ENCODE results near the gene ULK4. TPM values are rescaled to one million over a fixed set of nuclear protein-coding genes. Genes with fewer than 3 reads are reported as not detected.

ULK4 gene
- total and polyA plus RNA-seq, 2 of the 8 experiments (the other 6 are each of a cell fraction or from before 2014, with no cell fraction given), result 3.0 to 10.8 TPM

DNA sequence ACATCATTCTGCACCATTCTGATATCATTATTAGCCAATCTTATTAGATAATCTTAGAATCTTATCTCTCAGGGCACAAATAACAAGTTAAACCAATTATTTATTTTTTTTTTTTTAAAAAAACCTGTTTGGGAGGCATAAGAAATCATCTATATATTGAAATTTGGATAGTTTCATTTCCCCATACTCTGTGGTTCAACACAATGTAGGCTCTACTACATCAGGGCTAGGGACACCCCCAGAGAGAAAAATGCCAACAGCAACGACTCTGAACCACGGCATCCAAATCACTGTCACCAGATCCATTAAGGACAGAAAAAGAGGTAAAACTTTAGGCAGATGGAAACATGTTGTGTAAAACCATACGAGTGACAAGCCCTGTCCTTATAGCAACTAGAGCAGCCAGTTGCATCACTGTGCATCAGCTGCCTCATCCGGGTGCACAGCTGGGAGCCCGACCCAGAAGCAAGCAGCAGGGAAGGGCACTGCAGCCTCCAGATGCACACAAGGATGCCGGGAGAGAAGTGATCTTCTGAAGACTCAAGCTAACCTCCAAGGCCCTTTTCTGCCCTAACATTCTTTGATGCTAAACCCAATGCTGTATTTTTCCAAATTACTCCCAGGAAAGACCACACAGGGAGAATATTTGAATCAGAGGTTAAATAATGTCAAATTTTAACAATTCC lies 381.5 kb downstream of the ULK4 start:
- no peak overlapping the region for H4K8ac ChIP-seq (ENCODE audit: extremely low read depth, insufficient read depth, low read length)
- H3K27ac ChIP-seq (ENCODE audit: low read depth, low read length), result no peak overlapping the region
- no peaks in the 10 kb centered on the region for H3K79me2 ChIP-seq (ENCODE audit: control insufficient read depth in 1 of 2, insufficient read depth in 2 of 2, low read length in 2 of 2)
- FAIRE-seq (no peak), DNase-seq (ENCODE audit: low read depth in 1 of 2, low spot score in 2 of 2) (no peak)
- no peak overlapping the region for H2BK120ac ChIP-seq (replicated peaks; ENCODE audit: low read depth, low read length)
- H3K9me3 ChIP-seq (ENCODE audit: insufficient read depth in 2 of 2, low read depth in 1 of 2, low read length in 1 of 2), result no peaks in the 10 kb centered on the region
- ChIA-PET CTCF (ENCODE audit: partially characterized antibody) (interaction anchor here (0.6 to 1.5 kb wide), 4 partner anchors 13 to 419 kb away, joined by 3 read pairs; no protein-coding TSS in a partner anchor), POLR2A (ENCODE audit: partially characterized antibody) (no interaction called here)
- H2BK5ac ChIP-seq (ENCODE audit: low read depth, low read length), result peak overlapping the region; percentile 57
- H3K56ac ChIP-seq (replicated peaks; ENCODE audit: insufficient read length, low read depth, low read length), result no peak overlapping the region
- no peak overlapping the region; the same call in 1 of the 2 replicates for H2BK12ac ChIP-seq (ENCODE audit: low read depth, low read length)
- H2AK5ac ChIP-seq (ENCODE audit: low read depth, low read length), result no peak overlapping the region
- no peak overlapping the region for H3K4me3 ChIP-seq (ENCODE audit: extremely low read depth in 1 of 4, insufficient read depth in 2 of 4, low read depth in 3 of 4, low read length in 4 of 4)
- H3K4me1 ChIP-seq (replicated peaks in 1 of 4; ENCODE audit: control insufficient read depth in 3 of 4, insufficient read depth in 4 of 4, low read length in 3 of 4), result peaks cover 2 to 19% (median 12%) of the 10 kb centered on the region in 4 experiments; a peak in 6 of 7 replicates
- 0 out of 2 replicates have a peak overlapping the region, but pooled peaks have one; percentile 17 for H2BK20ac ChIP-seq (ENCODE audit: low read length)
- no peak overlapping the region for H4K91ac ChIP-seq (replicated peaks; ENCODE audit: insufficient read length, low read length)
- no peaks in the 10 kb centered on the region for H3K27me3 ChIP-seq (replicated peaks in 1 of 4; ENCODE audit: control insufficient read depth in 3 of 4, extremely low read depth in 1 of 4, insufficient read depth in 3 of 4, low read length in 3 of 4)
- peak overlapping the region in 1 of 4 experiments; percentile 10; a peak in 1 of 7 replicates for H3K9ac ChIP-seq (replicated peaks in 1 of 4; ENCODE audit: extremely low read depth in 1 of 4, low read depth in 3 of 4, low read length in 3 of 4)
- H4K5ac ChIP-seq (ENCODE audit: insufficient read length, low read depth, low read length), result no peak overlapping the region
- 91% methylated on average over 6 of the region's 6 CpGs; no CpG with 5 or more reads in 1 of the 2 experiments for WGBS, 2 experiments (ENCODE audit: extremely low coverage in 1 of 2, insufficient coverage in 1 of 2, insufficient read length in 1 of 2, insufficient replicate concordance in 2 of 2, low coverage in 1 of 2, low lambda C conversion rate in 2 of 2, missing lambda C conversion rate in 1 of 2)
- no peak overlapping the region for H3K18ac ChIP-seq (ENCODE audit: extremely low read depth, low read length)
- H4K20me1 ChIP-seq (replicated peaks in 1 of 2; ENCODE audit: control insufficient read depth in 1 of 2, insufficient read depth in 2 of 2, low read length in 2 of 2), result no peaks in the 10 kb centered on the region
- H3K23me2 ChIP-seq (ENCODE audit: low read depth, low read length), result no peaks in the 10 kb centered on the region
- TF ChIP-seq NANOG (IDR thresholded peaks at IDR 0.05; ENCODE audit: insufficient read depth, low read depth, low read length, poor library complexity, severe bottlenecking) (no peak), CEBPB (IDR thresholded peaks at IDR 0.05; ENCODE audit: low read depth, low read length) (peak; percentile 74), SP4 (IDR thresholded peaks at IDR 0.05; ENCODE audit: low read length) (no peak), YY1 (IDR thresholded peaks at IDR 0.05; ENCODE audit: low read depth, low read length) (no peak)
- no peak overlapping the region for H2BK15ac ChIP-seq (ENCODE audit: low read length)
- no peak overlapping the region for H3K14ac ChIP-seq (ENCODE audit: insufficient read length)
- H3K4me2 ChIP-seq (ENCODE audit: insufficient read depth in 1 of 2, low read depth in 2 of 2, low read length in 2 of 2), result no peak overlapping the region
- no peaks in the 10 kb centered on the region for H3K79me1 ChIP-seq (ENCODE audit: low read depth, low read length)
- no peak overlapping the region for H3K23ac ChIP-seq (ENCODE audit: insufficient read length)
- no peak overlapping the region for H3K4ac ChIP-seq (replicated peaks; ENCODE audit: insufficient read length, low read depth, low read length)
- no peak overlapping the region for H2AFZ ChIP-seq (ENCODE audit: low read length)
- no peaks in the 10 kb centered on the region for H3K36me3 ChIP-seq (ENCODE audit: control insufficient read depth in 2 of 4, insufficient read depth in 4 of 4, low read length in 3 of 4)

All from H1 (cell line).